ENCODE results near the gene RNF207. TPM values are rescaled to one million over a fixed set of nuclear protein-coding genes. Genes with fewer than 3 reads are reported as not detected.

Gene RNF207
- polyA plus RNA-seq (2012; ENCODE audit: insufficient read depth, insufficient read length) = 6.7 TPM

- no peak for DNase-seq (ENCODE audit: low read depth, low spot score)
Measured at GRCh38 chr1:6205849-6206519, at the start of gene RNF207. Gene RNF207, plus strand, starts transcription at chr1:6206119. Its CDS starts 417 bp downstream, at chr1:6206536.

DNA sequence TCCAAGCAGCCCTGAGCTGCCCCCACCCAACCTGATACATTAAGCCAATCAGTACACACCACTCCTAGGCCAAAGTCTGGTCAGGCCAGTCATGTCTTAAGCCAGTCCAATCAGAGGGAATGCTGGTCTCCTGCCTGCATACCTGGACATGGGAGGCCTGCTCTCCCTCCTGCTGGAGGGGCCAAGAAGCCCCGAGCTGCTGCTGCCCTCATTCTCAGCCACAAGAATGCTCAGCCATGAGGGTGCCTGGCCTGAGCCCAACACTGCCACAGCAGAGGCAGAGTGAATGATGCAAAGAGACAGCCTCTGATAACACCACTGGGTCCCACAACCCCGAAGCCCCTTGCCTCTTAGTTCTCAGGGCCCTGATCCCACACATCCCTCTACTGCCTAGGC is 48.8 kb upstream of the RNF207 start:
- no peak overlapping the region for H3K4me3 ChIP-seq (ENCODE audit: low read length)
- no peak for DNase-seq (ENCODE audit: low read depth, low spot score)

More at GRCh38 chr1:6205849-6206519, at the start of gene RNF207:
- no peak within 1 kb of the TSS for H3K4me3 ChIP-seq (ENCODE audit: low read length)

DNA sequence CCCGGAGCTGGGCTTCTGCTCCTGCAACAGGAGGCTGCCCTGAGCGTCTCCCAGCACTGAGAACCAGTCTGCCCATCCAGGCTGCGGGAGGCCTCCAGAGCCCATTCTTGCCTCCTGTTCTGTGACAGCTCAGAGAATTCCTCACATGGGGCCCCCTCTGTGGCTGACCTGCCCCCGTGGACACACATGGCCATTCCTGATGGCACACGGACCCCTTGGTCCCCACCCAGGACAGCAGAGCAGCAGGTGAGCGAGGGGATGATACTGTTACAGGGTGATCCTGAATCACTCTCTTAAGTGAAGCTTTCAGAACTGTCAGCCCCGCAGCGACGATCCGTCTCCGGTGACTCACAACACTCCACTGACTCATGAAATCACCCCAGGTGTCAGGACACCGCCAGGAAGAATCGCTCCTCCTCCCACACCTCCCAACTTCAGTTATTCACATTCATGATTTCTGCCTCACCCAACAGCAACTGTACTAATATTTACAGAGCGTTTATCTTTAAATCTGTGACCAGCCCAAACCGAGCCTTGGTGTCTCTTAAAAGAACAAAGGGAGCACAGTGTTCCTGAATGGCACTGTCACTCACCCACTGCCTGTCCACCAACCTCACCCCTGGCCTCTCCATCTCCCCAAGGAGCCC is 48.3 kb upstream of the RNF207 start:
- DNase-seq (ENCODE audit: low read depth, low spot score) = no peak
- H3K4me3 ChIP-seq (ENCODE audit: low read length) = no peak overlapping the region

DNA sequence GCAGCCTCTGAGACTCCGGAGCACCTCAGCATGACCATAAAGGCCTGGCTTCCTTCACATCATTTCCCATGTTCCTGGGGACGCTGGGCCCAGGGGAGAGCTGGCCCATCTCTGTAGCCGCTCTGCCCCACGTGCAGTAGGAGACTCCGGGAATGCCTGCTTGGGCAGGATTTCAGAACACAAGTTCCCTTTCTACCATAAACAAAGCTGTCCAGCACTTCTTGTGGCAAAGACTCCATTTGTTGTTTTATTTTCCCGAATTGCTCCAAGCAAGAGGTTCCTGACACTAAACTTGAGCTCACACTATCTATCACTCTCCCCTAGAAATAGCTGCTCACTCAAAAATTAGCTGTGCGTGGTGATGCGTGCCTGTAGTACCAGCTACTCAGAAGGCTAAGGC is 47.7 kb upstream of the RNF207 start:
- no peak for DNase-seq (ENCODE audit: low read depth, low spot score)
- H3K4me3 ChIP-seq (ENCODE audit: low read length) = no peak overlapping the region

- DNase-seq (ENCODE audit: low read depth, low spot score) = no peak
- H3K4me3 ChIP-seq (ENCODE audit: low read length) = no peak overlapping the region
Measured at GRCh38 chr1:6162341-6162740, 43.6 kb upstream of the RNF207 start.

GRCh38 chr1:6162773-6163172 is 43.1 kb upstream of the RNF207 start:
- no peak for DNase-seq (ENCODE audit: low read depth, low spot score)
- no peak overlapping the region for H3K4me3 ChIP-seq (ENCODE audit: low read length)

- H3K4me3 ChIP-seq (ENCODE audit: low read length) = no peak overlapping the region
- DNase-seq (ENCODE audit: low read depth, low spot score) = no peak
Measured at GRCh38 chr1:6163191-6163972, 42.5 kb upstream of the RNF207 start.

GRCh38 chr1:6163973-6164617 is 41.8 kb upstream of the RNF207 start:
- H3K4me3 ChIP-seq (ENCODE audit: low read length) = no peak overlapping the region

GRCh38 chr1:6165027-6165426 is 40.9 kb upstream of the RNF207 start:
- no peak for DNase-seq (ENCODE audit: low read depth, low spot score)
- no peak overlapping the region for H3K4me3 ChIP-seq (ENCODE audit: low read length)

More at GRCh38 chr1:6163973-6164617, 41.8 kb upstream of the RNF207 start:
- no peak for DNase-seq (ENCODE audit: low read depth, low spot score)

GRCh38 chr1:6165441-6165985 is 40.4 kb upstream of the RNF207 start:
- no peak for DNase-seq (ENCODE audit: low read depth, low spot score)

DNA sequence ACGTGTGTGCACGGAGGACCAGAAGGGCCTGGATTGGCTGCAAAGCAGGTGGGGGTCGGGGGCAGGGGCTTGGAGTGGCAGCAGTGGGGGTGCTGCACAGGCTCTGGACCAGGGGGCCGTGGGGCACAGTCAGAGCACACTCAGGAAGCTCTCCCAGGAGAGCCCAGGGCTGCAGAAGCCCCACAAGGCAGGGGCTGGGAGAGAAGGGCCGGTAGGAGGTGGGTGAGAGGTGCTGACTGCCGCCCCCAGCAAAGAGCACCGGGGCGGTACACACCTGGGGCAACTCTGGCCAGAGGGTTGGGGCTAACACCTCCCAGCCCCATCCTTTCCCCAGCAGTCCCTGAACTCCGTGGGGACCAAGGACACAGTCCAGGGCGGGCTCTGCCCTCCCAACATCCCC is 39.7 kb upstream of the RNF207 start:
- H3K4me3 ChIP-seq (ENCODE audit: low read length) = no peak overlapping the region
- DNase-seq (ENCODE audit: low read depth, low spot score) = no peak

More at GRCh38 chr1:6165441-6165985, 40.4 kb upstream of the RNF207 start:
- no peak overlapping the region for H3K4me3 ChIP-seq (ENCODE audit: low read length)

DNA sequence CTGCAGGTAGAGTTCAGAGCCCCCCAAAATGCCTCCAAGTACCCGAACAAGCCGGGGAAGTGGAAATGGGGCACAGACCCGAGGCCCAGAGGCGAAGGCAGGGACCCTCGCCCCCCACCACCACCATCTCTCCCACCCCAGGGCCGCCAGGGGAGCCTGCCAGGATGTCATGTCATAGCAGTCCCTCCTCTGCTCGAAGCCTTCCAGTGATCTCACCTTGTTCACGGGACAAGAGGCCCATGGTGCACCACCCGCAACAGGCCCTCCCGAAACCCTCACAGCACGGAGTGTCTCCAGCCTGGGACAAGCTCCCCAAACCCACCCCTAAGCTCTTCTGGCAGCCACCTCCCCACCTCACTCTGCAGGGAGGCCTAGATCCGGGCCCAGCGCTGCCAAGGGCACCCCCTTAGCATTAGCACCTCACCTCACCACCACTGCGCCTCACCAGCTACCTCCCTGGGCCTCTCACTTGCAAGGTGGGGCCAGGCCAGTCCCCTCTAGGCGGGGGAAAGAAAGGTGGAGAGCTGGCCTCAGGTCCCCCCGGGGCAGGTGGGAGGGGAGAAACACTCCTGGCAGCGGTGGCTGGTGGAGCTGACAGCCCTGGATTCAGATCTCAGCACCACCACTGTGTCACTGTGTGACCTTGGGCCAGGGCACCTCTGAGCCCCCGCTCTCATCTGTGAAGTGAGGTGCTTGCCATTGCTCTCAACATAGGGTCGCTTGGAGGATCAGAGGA is 39.1 kb upstream of the RNF207 start:
- DNase-seq (ENCODE audit: low read depth, low spot score) = no peak
- H3K4me3 ChIP-seq (ENCODE audit: low read length) = no peak overlapping the region

GRCh38 chr1:6167391-6168303 is 38.3 kb upstream of the RNF207 start:
- H3K4me3 ChIP-seq (ENCODE audit: low read length) = no peak overlapping the region

DNA sequence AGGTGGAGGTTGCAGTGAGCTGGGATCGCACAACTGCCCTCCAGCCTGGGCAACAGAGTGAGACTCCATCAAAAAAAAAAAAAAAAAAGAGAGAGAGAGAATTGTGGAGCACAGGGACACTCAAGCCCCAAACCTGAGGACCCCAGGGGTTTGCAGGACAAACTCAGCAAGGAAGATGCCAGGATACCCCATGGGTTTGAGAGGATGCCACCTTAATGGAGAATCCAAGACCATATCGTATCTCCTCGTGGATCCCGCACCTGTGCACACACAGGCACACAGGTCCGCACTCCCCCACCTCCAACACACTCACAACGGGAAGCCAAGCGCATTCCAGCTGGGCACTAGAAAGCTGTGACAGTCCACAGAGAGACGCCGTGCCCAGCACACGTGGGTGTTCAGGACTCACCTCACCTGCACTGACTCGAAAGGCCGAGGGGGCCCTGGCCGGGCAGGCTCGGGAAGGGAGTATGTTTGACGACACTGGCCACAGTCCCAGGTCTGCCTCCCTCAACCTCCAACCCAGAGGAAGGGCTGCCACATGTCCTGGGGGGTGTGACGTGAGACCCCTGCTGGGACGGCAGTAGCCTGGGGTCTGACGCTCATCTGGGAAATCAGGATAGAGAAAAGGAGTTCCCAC is 36.9 kb upstream of the RNF207 start:
- no peak overlapping the region for H3K4me3 ChIP-seq (ENCODE audit: low read length)
- DNase-seq (ENCODE audit: low read depth, low spot score) = no peak

More at GRCh38 chr1:6167391-6168303, 38.3 kb upstream of the RNF207 start:
- DNase-seq (ENCODE audit: low read depth, low spot score) = no peak

GRCh38 chr1:6170116-6170741 is 35.7 kb upstream of the RNF207 start:
- H3K4me3 ChIP-seq (ENCODE audit: low read length) = no peak overlapping the region
- DNase-seq (ENCODE audit: low read depth, low spot score) = no peak

- DNase-seq (ENCODE audit: low read depth, low spot score) = no peak
- H3K4me3 ChIP-seq (ENCODE audit: low read length) = no peak overlapping the region
Measured at GRCh38 chr1:6170742-6171201, 35.1 kb upstream of the RNF207 start.
